Erythroblast (primary cell): ENCODE measurements around the gene RNF223.

Experiments used
- DNase-seq, 2 experiments: peaks; one replicate each; lab custom pipeline; 2025; lab: John Stamatoyannopoulos, UW
- GATA1 ChIP-seq: IDR thresholded peaks from 2 replicates; pipeline ENCODE4 v1.6.1; 2011; ENCODE audit warnings: low read depth, mild to moderate bottlenecking, control low read depth, low read length, moderate library complexity
- POLR2A ChIP-seq: IDR thresholded peaks from 2 replicates; pipeline ENCODE4 v1.6.1; 2011; ENCODE audit warnings: mild to moderate bottlenecking, low read length

The RNF223 gene

DNA sequence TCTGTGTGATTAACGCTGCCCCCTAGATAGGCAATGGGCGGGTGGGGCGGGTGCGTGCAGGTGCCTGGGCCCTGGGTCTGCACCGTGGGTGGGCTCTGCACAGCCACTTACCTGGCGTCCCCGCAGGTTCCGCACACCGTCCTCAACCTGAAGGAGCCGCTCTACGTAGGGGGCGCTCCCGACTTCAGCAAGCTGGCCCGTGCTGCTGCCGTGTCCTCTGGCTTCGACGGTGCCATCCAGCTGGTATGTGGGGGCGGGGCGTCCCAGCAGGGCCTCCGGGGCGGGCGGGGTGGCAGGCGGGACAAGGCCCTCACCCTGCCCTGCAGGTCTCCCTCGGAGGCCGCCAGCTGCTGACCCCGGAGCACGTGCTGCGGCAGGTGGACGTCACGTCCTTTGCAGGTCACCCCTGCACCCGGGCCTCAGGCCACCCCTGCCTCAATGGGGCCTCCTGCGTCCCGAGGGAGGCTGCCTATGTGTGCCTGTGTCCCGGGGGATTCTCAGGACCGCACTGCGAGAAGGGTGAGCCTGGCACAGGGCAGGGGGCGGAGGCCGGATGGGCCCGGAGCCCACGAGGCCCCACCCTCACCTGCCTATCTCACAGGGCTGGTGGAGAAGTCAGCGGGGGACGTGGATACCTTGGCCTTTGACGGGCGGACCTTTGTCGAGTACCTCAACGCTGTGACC lies 22.8 kb downstream of the RNF223 start:
- no peak for DNase-seq

DNA sequence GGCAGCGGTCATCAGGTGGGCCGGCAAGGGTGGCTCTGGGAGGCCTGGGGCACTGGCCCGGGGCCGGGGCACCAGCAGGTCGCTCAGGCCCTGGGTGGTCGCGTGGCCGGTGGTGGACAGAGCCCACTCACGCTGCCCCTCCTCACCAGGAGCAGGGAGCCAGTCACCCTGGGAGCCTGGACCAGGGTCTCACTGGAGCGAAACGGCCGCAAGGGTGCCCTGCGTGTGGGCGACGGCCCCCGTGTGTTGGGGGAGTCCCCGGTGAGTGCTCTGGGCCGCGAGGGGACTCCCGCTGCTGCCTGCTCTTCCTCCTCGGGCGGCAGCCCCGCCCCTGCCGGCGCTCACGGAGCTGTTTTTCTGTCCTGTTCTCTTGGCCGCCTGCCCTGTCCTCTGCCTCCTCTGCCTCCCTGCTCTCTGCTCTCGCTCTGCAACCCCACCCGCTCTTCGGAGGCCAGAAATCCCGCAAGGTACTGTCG lies 23.5 kb downstream of the RNF223 start:
- TF ChIP-seq POLR2A (no peak), GATA1 (no peak)
- DNase-seq, result no peak

More for the DNA sequence above, 22.8 kb downstream of the RNF223 start:
- no peak for TF ChIP-seq POLR2A
- TF ChIP-seq GATA1, result no peak

DNA sequence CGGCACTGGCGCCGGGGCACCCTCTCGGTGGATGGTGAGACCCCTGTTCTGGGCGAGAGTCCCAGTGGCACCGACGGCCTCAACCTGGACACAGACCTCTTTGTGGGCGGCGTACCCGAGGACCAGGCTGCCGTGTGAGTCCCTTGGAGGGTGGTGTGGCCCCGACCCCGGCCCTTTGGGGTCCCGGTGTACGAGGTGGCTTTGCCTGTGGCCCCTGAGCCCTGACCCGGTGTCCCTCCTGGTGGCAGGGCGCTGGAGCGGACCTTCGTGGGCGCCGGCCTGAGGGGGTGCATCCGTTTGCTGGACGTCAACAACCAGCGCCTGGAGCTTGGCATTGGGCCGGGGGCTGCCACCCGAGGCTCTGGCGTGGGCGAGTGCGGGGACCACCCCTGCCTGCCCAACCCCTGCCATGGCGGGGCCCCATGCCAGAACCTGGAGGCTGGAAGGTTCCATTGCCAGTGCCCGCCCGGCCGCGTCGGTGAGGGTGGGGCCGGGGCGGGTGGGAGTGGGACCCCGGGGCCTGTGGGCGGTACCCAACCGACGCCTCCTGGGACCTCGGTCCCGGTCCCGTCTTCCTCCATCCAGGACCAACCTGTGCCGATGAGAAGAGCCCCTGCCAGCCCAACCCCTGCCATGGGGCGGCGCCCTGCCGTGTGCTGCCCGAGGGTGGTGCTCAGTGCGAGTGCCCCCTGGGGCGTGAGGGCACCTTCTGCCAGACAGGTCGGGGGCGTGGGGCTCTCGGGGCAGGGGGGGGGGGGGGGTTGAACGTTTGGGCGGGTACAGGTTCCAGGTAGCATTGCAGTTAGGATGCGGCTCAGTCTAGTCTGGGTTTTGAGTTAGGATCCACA lies 24.6 kb downstream of the RNF223 start:
- TF ChIP-seq POLR2A (no peak), GATA1 (no peak)
- no peak for DNase-seq

DNA sequence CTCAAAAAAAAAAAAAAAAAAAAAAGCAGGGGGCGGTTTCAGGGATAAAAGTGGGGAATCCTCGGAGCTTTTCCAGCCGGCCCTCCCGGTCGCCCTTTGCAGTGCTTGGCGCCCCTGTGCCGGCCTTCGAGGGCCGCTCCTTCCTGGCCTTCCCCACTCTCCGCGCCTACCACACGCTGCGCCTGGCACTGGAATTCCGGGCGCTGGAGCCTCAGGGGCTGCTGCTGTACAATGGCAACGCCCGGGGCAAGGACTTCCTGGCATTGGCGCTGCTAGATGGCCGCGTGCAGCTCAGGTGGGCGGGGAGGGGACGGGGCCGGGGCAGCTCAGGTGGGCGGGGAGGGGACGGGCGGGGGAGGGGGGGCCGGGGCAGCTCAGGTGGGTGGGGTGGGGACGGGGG lies 25.3 kb downstream of the RNF223 start:
- TF ChIP-seq POLR2A (no peak), GATA1 (no peak)

DNA sequence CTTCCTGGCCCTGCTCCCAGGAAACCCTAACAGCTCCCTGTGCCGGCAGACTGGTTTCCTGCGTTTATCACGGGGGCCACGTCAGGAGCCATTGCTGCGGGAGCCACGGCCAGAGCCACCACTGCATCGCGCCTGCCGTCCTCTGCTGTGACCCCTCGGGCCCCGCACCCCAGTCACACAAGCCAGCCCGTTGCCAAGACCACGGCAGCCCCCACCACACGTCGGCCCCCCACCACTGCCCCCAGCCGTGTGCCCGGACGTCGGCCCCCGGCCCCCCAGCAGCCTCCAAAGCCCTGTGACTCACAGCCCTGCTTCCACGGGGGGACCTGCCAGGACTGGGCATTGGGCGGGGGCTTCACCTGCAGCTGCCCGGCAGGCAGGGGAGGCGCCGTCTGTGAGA lies 26.1 kb downstream of the RNF223 start:
- no peak for DNase-seq
- TF ChIP-seq POLR2A (no peak), GATA1 (no peak)

More for the DNA sequence above, 25.3 kb downstream of the RNF223 start:
- DNase-seq, result no peak

DNA sequence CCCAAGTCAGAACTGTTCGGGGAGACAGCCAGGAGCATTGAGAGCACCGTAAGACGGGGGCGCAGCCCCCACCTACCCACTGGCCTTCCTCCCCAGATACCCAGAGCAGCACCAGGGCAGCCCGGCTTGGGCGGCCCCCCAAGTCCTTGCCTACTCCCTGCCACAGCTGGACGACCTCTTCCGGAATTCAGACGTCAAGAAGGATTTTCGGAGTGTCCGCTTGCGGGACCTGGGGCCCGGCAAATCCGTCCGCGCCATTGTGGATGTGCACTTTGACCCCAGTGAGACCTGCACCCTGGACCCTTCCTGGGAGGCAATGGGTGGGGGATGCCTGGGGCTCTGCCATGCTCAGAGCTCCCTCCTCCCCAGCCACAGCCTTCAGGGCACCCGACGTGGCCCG lies 26.7 kb downstream of the RNF223 start:
- no peak for TF ChIP-seq GATA1
- TF ChIP-seq POLR2A, result no peak
- no peak for DNase-seq

DNA sequence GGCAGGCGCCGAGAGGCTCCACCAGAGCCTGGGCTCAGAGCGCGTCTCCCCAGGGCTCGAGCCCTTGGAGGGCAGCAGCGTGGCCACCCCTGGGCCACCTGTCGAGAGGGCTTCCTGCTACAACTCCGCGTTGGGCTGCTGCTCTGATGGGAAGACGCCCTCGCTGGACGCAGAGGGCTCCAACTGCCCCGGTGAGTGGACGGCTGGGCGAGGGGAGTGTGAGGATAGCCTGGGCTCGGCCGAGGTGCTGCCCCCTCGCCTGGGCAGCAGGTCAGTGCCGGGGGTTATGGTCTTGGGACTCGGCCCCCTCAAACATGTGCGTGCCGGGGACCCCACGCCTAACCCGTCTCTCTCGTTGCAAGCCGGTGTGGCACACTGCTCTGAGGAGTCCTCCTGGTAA lies 27.3 kb downstream of the RNF223 start:
- no peak for DNase-seq
- TF ChIP-seq POLR2A (no peak), GATA1 (no peak)

DNA sequence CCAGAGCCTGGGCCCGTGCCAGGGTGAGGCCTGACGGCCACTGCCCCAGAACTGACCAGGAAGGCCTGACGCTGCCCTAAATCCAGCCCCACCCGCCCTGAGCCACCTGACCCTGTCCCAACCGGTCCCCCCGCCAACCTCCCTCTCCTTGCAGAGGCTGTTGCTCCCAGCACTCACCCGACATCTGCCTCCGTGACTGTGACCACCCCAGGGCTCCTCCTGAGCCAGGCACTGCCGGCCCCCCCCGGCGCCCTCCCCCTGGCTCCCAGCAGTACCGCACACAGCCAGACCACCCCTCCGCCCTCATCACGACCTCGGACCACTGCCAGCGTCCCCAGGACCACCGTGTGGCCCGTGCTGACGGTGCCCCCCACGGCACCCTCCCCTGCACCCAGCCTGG lies 27.9 kb downstream of the RNF223 start:
- DNase-seq, result no peak
- TF ChIP-seq GATA1 (no peak), POLR2A (no peak)

DNA sequence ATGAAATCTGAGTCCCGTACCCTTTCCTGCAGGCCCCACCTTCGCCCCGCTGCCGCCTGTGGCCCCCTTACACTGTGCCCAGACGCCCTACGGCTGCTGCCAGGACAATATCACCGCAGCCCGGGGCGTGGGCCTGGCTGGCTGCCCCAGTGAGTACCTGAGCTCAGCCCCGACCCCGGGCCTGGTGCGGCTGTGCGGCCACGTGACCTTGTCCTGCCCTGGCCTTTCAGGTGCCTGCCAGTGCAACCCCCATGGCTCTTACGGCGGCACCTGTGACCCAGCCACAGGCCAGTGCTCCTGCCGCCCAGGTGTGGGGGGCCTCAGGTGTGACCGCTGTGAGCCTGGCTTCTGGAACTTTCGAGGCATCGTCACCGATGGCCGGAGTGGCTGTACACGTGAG lies 29.0 kb downstream of the RNF223 start:
- TF ChIP-seq GATA1 (no peak), POLR2A (no peak)
- DNase-seq, result no peak

DNA sequence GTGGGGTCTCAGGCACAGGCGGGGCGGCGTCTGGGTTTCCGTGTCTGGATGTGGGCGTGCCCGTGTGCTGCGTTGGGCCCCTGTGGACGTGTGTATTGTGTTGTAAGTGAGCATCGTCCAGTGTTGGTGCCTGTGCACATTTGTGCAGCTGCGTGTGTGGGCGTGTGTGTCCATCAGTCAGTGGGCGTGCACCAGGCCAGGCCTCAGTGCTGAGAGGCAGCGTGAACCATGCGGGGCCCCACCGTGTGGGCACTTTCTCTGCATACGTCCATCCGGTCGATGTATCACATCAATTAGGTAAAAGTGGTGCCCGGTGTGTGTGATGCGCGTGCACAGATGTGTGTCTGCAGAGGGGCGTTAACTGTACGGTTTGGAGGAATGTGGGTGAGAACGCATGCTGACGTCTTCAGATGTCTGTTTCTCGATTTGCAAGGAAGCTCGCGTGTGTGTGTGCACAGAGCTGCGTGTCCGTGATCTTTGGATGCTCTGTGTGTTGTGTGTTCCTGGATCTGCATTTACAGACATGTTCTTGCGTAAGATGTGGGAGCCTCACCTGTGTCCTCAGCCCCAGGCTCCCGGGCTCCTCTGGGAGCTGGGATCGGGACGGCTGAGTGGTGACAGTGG lies 29.5 kb downstream of the RNF223 start:
- no peak for DNase-seq
- TF ChIP-seq GATA1, result no peak
- no peak for TF ChIP-seq POLR2A

DNA sequence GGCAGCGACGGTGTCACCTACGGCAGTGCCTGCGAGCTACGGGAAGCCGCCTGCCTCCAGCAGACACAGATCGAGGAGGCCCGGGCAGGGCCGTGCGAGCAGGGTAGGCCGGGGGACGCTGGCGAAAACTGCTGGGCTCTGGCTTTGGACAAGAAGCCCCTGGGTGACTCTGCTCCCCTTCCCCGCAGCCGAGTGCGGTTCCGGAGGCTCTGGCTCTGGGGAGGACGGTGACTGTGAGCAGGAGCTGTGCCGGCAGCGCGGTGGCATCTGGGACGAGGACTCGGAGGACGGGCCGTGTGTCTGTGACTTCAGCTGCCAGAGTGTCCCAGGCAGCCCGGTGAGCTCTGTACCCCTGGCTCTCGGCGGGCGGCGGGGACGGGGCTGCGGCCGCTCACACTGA lies 30.2 kb downstream of the RNF223 start:
- DNase-seq, result no peak
- TF ChIP-seq POLR2A (no peak), GATA1 (no peak)

DNA sequence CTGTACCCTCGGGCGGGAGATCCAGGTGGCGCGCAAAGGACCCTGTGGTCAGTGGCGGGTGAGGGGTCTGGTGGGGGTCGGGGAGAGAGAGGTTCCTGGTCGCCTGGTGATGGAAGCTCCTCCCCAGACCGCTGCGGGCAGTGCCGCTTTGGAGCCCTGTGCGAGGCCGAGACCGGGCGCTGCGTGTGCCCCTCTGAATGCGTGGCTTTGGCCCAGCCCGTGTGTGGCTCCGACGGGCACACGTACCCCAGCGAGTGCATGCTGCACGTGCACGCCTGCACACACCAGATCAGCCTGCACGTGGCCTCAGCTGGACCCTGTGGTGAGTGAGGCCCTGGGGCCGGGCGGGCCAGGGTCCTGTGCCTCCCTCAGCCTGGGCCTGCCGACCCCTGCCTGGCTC lies 30.7 kb downstream of the RNF223 start:
- DNase-seq, result no peak
- TF ChIP-seq GATA1 (no peak), POLR2A (no peak)

DNA sequence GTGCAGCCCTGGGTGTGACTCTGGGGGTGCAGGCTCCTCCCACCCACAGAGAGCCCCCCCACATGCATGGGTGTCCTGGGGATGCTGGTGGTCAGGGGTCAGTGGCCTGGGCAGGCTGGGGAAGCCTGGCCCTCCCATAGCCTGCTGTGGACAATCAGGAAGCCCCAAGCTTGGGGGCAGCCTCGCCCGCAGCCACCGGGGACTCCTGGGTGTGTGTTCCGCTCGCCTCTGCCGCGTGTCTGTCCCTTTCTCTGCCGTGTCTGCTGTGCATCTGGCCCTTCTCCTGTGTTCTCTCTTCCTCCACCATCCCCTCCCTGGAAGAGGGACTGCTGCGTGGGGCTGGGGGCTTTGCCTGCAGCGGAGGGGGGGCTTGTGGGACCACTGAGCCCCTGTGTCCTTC lies 31.3 kb downstream of the RNF223 start:
- TF ChIP-seq POLR2A (no peak), GATA1 (no peak)
- DNase-seq, result peak; percentile 21 to 30

DNA sequence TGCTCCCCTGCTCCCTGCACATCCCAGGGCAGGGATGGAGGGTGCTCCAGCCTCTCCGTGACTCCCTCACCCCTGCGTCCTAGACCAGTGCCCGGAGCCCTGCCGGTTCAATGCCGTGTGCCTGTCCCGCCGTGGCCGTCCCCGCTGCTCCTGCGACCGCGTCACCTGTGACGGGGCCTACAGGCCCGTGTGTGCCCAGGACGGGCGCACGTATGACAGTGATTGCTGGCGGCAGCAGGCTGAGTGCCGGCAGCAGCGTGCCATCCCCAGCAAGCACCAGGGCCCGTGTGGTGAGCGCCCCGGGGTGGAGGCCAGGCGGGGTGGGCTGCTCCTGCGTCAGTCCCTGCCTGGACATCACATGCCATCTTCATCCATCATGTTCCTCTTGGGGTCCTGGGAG lies 32.2 kb downstream of the RNF223 start:
- DNase-seq, result no peak

DNA sequence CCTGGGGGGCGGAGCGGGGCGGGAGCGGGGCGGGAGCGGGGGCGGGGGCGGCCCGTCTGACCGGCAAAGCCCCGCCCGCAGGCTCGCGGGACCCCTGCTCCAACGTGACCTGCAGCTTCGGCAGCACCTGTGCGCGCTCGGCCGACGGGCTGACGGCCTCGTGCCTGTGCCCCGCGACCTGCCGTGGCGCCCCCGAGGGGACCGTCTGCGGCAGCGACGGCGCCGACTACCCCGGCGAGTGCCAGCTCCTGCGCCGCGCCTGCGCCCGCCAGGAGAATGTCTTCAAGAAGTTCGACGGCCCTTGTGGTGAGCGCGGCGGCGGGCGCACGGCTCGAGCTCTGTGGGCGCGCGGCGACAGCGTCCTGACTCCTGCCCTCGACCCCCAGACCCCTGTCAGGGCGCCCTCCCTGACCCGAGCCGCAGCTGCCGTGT lies 33.0 kb downstream of the RNF223 start:
- DNase-seq, result no peak
- TF ChIP-seq POLR2A (no peak), GATA1 (no peak)

More for the DNA sequence above, 32.2 kb downstream of the RNF223 start:
- TF ChIP-seq GATA1, result no peak
- TF ChIP-seq POLR2A, result no peak
